Right ventricle myocardium inferior (tissue), 1 donor: ENCODE measurements around the gene TRABD. TPM values are rescaled to one million over a fixed set of nuclear protein-coding genes. Genes with fewer than 3 reads are reported as not detected.

Experiments used
- ATAC-seq: fragments of 200-7000 bp; cut with Tn5 transposase; one replicate; pipeline ENCODE4 v1.9.1; 2020; ENCODE audit warnings: mild to moderate bottlenecking, moderate library complexity
- DNase-seq: peaks from one replicate; pipeline ENCODE4 v3.0.0; 2021; ENCODE audit errors: missing footprints
- intact Hi-C: fragments of 100-400 bp; cut with DNase I; formaldehyde crosslinking; loops from one replicate; pipeline ENCODE4 v1.11.0; 2022
- total RNA-seq: library from RNA; stranded (reverse); fragmentation: NEBNext Ultra II Directional; extraction: Animal tissue kit (Norgen Biotek cat#: 25700); gene quantifications from one replicate; pipeline ENCODE4 v1.2.1, GENCODE V29; 2021
- donor health status: DM: no; HTN: yes; CAD: no; lungs with severe emphysema.

TRABD gene
- total RNA-seq, 1 donor from 2014 or later: 22.3 TPM

DNA sequence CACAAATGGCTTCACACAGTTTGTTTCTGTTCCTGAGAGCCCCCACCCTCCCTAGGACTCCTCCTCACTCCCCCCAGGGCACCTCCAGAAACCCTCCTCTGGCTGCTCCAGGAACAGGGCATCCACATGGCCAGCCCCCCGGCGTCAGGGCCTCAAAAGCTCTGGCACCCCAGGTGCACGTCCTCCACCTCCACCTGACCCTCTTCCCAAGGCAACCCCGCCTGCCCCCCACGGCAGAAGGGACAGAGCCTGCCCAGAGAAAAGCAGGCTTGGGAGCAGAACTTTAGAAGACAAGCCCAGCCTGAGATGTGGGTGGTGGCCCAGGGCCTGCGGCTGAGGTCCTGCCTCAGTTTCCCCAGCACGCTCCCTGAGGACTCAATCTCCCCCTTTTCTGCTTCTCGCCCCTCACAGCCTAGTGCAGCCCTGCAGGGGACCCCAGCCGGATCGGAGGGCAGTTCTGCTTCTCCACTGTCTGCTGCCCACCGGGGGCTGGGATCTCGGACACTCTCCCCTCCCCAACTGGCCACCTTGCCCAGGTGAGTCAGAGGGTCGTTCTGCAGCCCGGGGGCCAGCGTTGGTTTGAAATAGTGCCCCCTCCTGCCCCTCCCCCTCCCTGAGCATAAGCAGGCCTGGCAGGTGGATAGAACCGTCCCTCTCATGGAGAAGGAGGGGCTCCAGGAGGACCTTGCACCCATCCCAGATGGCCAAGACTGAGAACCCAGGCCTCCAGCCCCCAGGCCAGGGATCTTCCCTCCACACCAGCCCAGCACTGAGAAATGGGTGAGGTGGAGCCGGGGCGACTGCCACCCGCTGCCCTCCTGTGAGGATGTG is 2.4 kb upstream of the TRABD start:
- peak; percentile 57 for DNase-seq

DNA sequence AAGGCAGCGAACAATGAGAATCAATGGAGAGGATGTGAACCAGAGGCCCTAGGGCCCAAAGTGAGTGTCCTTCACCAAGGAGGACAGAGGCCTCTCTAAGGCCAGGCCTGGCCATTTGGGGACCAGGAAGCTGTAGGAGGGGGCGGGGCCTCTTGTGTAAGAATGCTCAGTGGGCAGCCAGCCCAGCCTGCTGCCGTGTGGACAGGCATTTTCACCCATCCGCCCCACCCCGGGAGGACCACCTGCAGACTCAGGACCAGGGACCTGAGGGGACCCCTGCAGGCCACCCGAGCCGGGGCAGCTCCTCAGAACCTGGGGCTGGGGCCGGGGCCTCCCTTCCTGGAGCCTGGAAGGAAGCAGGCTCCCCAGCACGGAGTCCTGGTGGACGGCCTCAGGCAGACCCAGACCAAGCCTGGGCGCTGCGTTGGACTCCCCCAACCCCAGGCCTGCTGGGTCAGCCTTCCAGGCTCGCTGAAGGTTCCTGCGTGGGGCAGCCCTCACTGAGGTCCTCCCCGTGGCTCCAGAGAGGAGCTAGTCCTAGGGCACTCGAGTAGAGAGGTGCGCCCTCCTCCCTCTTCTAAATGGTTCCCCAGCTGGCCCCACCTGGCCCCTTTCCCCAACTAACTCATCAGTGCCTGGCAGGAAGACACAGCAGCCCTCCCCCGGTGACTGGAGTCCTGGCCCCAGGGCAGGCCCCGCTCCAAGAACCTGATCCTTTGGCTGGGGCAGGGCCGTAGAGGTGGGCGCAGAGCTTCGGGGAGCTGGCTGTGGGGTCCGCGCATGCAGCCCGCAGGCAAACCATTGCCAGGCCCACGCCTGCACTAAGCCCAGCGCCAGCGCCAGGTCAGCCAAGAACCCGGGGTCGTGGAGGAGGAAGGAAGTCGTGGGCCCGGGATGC is 1.5 kb upstream of the TRABD start:
- ATAC-seq (peak; percentile 48), DNase-seq (peak; percentile 90)
- intact Hi-C loops: no loop called here

More for the DNA sequence above, 2.4 kb upstream of the TRABD start:
- intact Hi-C loops: no loop called here
- no peak for ATAC-seq

DNA sequence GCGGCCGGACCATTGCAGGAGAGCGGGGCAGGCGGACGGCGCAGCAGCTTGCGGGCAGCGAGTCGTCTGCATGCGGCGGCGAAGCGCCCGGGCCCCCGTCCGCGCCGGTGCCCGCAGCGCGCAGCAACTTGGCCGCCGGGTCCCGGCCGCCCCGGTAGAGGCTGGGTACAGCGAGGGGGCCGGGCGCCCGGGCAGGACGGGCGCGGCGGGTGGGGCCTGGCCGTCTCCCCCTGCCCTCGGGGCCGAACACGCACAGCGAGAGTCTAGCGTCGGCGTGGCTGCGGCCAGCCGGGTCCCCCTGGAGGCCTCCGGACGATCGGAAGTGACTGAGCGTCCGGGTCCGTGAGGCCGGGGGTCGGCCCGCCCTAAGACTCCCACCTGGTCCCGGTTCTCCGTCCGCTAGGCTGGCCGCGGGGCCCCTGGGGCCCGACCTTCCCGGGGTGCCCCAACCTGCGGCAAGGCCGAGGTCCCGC is 775 bp upstream of the TRABD start:
- DNase-seq (no peak), ATAC-seq (no peak)
- intact Hi-C loops: no loop called here

DNA sequence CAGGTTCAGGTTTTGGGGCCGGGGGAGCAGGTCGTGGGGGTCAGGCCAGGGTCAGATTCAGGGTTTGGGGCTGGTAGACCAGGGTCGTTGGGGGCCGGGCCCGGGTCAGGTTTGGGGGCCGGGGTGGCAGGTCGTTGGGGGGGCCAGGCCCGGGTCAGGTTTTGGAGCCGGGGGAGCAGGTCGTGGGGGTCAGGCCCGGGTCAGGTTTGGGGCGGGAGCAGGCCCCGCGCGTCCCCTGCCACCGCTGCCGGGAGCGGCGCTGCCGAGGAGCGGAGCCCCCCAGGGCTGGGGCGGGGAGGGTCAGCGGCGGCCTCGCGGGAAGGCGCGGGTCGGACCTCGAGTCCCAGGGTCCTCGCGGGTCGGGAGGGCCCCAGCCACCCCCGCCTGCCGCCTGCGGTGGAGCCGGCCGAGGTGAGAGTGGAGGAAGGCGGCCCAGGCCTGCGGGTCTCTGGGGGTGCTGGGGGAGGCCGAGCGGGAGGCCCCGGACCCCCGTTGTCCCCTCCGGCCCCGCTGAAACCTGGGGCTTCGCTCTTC is 535 bp downstream of the TRABD start:
- intact Hi-C loops: no loop called here
- ATAC-seq: no peak
- DNase-seq: no peak

DNA sequence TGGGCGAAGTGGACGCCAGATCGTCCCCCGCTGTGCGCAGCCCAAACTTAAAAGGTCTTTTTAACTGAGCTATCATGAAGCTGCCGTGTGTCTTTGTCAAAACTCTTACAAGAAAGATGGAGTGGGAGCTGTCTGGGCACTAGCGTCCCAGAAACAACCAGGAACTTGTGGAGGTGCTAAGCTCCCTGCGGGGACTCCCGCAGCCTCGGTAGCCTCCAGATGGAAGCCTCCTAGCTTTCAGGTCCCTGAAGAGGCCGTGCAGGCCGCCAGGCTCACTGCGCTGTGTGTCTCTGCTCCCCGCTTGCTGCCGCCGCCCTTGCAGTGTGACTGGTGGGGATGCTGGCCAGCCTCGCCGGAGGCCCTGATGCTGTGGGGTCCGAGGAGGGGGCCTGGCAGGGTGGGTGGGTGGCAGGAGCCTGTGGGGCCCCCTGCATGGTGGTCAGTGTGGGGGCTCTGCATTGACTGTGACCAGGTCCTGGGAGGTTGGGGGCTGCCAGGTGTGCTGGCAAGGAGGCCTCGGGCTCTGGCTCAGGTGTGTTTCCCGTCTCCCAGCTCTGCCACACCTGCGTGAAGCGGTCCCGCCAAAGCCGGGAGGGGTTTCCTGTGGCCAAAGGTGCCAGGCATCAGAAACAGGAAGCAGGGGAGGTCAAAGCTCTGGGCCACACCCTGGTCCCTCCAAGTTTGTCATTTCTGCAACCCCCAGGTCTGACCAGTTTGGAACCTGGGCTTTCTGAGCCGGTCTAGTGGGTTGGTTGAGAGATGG is 1.2 kb downstream of the TRABD start:
- ATAC-seq (no peak), DNase-seq (peak; percentile 75)
- intact Hi-C loops: no loop called here

DNA sequence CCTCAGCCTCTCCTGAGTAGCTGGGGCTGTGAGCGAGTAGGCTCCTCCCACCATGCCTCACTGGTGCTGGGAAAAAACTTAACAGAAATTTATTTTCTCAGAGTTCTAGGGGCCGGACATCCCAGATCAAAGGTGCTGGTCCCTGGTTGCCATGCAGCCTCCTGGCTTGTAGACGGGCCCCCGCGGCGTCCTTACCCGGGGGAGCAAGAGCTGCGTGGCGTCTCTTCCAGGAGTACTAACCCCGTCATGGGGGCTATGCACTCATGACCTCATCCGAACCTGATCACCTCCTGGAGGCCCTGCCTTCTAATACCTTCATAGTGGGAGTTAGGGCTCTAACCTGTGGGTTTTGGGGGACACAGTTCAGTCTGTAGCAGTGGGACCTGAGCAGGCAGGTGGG is 2.6 kb downstream of the TRABD start:
- peak; percentile 28 for DNase-seq
- ATAC-seq: no peak
- intact Hi-C loops: no loop called here

DNA sequence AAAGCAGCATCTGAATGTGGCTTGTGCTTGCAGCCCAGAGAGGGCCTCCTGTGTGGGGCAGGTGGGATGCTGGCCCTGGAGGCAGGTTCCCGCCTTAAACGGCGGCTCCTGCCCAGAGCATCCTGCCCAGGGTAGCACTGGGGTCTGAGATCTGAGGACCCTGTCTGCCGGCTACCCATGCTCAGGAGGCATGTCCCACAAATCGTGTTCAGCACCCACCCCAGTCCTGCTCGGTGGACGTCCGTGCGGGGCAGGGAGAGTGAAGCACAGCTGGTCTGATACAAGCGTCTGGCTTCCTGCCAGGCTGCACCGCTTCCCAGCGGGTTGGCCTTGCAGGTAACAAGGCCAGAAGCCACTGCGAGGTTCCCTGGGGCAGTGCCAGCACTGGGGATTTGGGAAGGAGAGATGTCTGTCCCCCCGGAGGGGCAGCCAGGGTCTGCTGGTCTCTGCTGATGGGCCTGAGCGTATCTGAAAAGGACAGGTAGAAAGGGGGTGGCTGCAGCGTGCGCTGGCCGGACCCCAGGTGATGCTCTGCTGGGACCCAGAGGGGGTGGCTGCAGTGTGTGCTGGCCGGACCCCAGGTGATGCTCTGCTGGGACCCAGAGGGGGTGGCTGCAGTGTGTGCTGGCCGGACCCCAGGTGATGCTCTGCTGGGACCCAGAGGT is 3.6 kb downstream of the TRABD start:
- no peak for ATAC-seq
- DNase-seq: peak; percentile 64
- intact Hi-C loops: no loop called here

DNA sequence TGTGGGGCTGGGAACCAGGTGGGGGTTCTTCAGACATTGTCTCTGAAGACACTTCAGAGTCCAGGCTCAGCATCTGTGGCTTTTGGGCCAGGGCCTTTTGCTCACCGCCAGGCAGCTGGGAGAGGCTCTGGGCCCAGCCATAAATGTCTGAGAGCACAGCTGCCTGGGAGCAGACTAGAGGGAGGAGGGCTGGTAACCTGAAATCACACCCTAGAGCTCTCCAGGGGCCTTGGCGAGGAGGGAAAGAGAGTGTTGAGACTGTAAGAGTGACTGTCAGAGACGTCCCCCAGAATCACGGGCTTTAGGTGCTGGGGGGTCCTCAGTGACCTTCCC is 4.1 kb downstream of the TRABD start:
- intact Hi-C loops: no loop called here
- ATAC-seq (peak; percentile 14), DNase-seq (no peak)

DNA sequence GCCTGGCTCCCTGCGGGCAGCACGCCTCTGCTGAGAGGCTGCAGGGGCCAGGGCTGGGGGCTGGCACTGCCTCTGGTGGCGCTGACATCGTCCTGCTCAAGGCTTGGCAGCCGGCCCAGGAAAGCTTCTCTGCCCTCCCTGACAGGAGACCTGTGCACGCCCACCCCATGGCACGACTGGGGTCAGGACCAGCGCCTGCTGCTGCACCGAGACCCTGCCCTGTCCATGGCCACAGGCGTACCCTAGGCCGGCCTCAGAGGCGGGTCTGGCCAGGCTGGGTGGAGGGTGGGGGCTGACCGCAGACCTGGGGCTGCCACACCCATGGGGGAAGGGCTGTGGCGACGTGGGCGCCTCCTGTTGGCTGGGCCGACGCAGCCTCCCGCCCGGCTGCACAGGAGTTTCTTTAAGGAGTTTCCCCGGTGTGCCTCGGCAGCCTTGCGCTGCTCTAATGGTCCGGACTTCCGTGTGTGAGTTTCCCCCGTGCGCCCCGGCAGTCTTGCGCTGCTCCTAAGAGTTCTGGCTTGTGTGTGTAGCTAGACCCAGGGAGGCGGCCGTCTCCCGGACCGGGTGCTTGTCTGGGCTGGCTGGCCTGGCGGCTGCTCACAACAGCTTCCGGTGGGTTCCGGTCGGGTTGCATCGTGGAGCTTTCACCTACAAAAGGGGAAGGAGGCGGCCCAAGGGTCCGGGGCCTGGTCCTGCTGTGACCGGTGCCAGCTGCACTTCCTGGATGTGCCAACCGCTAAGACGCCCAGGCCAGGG is 4.6 kb downstream of the TRABD start:
- peak; percentile 66 for ATAC-seq

DNA sequence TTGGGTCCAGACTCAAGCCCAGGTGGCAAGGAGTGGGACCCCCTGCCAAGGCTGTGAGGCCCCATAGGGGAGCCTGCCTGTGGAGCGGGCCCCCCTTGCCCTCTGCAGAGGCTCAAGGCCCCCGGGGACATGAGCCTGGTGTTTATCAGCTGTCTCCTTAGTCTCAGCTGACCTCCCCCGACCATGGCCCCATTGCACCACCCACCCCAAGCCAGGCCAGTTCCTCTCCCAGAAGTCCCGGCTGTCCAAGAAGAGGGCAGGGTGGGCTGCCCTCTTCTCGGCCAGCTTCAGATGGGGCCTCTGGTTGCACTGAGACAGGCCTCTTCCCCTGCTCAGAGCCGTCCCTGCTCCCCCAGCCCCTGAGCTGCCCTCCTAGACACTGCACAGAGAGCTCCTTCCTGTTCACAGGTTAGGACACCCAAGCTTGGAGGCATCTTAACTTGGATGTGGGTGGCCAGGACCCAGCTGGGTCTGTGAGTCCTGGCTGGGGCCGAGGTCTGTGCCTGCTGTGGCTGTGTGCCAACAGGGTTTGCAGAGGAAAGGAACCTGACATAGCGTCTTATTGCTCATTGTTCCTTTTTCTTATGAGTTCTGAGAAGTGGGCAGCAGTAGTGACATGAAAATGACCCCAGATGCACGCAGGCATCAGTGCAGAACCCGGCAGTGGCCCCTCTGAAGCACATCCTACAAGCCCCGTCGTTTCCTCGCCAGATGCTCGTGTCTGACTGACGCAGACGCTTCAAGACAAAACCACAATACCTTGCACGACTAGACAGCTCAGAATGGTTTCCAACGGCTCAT is 5.4 kb downstream of the TRABD start:
- intact Hi-C loops: no loop called here
- ATAC-seq (no peak), DNase-seq (no peak)

More for the DNA sequence above, 4.6 kb downstream of the TRABD start:
- intact Hi-C loops: no loop called here
- peak; percentile 93 for DNase-seq

DNA sequence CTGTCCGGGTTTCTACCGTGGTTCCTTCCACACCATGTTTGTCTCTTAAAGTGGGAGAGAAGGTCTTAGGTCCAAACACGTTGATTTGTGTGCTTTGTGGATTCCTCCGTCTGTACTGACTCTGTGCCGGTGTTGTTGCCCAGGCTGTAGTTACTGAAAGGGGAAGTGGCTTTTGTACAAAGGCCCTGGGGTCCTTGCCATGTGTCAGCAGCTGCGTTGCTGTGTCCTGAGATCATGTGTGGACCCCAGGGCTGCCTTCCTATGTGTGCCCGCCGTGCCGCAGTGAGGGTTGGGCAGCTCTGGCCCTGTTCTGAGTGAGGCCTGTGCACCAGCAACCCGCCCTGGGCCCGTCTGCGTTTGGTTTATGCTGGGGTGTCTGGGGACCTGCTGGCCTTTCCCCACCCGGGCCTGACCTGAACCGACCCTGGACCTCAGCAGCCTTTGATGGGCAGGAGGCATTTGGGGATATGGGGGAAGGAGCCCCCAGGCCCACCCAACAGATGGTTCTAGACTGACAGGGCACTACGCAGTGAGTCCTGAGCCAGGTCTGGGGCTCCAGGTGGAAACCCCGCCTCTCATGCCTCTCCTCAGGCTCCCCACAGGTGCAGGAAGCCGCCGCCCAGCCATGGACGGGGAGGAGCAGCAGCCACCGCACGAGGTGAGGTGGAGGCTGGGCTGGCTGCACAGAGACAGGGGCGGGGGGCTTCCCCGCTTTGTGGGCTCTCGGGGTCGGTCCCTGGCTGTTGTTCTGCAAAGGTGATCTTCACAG is 6.9 kb downstream of the TRABD start:
- ATAC-seq (no peak), DNase-seq (no peak)
- intact Hi-C loops: no loop called here

DNA sequence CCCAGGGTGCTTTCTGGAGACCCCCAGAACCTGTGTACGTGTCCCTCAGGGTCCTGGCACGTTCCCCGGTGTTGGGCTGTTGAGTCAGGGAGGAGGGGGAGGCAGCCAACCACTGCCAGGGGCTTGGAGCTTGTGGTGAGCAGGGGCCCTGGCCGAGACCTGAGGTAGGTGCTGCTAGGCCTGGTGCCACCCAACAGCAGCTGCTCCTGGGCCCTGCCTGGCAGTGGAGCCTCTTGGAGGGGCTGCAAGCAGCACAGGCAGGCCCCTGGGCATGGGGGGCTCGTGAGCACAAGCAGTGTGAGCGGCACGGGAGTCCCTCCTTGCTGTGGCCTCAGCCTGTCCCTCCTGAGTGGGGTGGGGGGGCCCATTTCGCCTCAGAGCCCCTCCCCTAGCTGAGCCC is 7.9 kb downstream of the TRABD start:
- ATAC-seq (no peak), DNase-seq (no peak)
- intact Hi-C loops: no loop called here

DNA sequence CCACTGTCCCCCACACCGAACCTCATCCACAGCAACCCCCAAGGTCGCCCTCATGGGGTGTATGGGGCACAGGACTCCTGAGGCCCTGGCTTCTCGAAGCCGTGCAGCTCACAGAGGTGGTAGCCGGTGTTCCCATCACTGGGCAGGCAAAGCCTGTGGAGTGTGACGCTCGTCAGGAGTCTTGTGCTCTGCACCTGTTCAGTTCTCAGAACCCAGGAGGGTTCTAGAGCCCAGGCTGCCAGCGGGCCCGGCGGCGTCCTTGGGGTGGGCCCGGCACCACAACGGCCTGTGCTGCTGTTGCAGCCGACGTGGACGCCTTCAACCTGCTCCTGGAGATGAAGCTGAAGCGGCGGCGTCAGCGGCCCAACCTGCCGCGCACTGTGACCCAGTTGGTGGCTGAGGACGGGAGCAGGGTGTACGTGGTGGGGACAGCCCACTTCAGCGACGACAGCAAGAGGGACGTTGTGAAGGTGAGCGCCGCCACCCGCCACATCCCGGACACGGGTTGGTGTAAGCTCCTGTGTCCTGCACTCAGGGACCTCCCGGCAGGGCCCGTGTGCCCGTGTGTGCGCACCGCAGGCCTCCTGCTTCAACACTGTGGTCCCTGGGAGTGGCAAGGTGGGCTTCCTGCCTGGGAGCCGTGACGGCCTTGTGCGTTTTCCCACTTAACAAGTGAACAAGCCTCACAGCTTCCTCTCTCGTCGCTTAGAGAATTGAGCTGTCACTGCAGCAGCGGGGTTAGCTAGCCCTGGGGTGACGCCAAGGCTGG is 8.5 kb downstream of the TRABD start:
- DNase-seq (no peak), ATAC-seq (no peak)
- intact Hi-C loops: no loop called here

DNA sequence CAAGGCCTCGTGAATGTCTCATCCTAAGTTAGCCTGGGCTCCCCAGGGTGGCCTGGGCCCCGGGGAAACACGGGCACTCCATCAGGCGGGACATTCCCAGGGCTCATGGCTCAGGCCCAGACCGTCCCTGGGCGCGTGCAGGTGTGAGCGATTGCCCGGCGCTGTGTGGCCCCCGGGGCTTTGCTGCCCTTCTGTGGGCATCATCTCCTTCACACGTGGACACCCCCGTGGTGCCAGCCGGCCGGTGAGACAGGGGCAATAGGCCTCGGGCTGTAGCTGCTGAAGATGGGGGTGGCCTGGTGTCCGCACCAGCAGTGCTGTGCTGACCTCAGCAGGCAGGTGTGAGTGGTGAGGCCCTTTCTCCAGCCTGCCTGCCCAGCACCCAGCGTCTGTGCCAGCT is 10.5 kb downstream of the TRABD start:
- DNase-seq (no peak), ATAC-seq (no peak)
- intact Hi-C loops: no loop called here

DNA sequence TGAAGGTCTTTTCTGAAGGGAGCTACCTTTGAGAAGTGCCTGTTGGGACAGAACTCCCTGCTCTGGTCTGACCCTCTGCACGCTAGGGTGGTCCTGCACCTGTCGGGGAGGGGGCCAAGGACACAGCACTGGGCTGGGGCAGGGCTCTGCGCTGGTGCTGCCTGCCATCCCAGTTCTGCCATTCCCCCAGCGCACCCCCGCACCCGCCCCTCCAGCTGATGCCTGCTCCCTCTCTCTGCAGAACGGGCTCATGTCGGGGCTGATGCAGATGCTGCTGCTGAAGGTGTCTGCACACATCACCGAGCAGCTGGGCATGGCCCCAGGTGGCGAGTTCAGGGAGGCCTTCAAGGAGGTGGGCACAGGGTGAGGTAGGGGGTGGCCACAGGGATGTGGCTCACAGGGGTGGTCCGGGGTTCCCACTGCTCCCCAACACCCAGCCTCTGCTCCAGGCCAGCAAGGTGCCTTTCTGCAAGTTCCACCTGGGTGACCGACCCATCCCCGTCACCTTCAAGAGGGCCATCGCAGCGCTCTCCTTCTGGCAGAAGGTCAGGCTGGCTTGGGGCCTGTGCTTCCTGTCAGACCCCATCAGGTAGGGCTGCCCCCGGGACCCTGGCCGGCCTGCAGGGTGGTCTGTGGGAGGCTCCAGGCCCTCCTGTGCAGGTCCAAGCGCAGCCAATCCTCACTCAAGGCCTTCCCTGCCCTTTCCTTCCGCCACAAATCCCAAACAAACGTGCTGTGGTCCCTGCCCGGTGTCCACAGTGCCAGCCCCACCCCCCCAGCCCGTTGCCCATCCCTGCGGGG is 11.5 kb downstream of the TRABD start:
- intact Hi-C loops: no loop called here
- ATAC-seq (no peak), DNase-seq (no peak)
